Activated T-cell treated with anti-CD3 and anti-CD28 coated beads for 24 hours (primary cell): ENCODE results near the gene OLIG1.

Experiments
- DNase-seq: peaks from one replicate; pipeline ENCODE4 v3.0.0-alpha.2; 2020; ENCODE audit warnings: low read depth

The OLIG1 gene

DNA sequence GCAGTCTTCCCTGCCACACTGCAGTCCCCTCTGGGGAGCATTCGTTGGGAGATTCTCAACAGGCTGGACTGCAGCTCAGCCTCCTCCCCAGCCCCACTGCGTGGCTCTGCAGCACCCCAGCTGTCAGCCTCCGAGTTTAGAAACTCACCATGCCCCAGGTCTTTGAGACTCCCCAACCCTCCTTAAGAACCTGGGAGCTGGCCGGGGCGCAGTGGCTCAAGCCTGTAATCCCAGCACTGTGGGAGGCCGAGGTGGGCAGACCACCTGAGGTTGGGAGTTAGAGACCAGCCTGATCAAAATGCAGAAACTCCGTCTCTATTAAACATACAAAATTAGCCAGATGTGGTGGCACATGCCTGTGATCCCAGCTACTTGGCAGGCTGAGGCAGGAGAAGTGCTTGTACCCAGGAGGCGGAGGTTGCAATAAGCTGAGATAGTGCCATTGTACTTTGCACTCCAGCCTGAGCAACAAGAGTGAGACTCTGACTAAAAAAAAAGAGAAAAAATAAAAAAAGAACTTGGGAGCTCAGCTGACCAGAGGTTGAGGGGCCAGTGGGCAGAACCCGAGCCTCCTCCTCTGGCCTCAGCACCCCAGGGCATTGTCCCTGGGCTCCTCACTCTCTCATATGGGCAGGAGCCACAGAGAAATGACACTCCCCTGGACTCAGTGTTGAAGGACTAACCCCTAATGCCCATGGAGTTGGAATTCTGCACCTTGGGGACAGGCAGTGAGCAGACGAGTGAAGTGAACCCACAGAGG lies 38.6 kb upstream of the OLIG1 start:
- no peak for DNase-seq

DNA sequence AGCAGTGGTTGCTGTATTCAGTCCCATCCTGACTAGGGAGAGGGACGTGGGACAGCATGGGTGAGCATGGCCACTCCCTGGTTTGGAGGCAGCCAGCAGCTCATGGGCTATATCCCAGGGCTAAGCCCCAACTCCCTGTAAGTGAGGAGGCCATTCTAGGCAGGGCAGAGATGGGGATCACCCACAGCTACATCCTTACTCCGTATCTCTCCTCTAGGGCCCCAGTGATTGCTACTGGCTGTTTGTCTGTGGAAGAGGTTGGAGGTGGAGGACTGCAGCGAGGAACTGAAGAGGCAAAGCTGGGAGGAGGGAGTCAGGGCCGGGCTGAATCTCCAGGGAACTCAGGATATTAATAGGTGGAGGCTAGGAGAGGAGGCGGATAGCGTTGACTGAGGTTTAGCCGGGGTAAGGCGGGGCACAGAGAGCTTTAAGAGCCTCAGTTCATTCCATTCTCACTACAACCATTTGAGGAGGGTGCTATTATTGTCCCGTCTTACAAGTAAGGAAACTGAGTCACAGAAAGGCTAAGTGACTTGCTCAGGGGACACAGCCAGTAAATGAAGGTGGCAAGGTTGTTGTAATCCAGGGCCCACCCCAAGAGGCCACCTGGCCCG lies 37.4 kb upstream of the OLIG1 start:
- no peak for DNase-seq

GRCh38 chr21:33033094-33033951 lies 36.6 kb upstream of the OLIG1 start:
- DNase-seq = no peak

DNA sequence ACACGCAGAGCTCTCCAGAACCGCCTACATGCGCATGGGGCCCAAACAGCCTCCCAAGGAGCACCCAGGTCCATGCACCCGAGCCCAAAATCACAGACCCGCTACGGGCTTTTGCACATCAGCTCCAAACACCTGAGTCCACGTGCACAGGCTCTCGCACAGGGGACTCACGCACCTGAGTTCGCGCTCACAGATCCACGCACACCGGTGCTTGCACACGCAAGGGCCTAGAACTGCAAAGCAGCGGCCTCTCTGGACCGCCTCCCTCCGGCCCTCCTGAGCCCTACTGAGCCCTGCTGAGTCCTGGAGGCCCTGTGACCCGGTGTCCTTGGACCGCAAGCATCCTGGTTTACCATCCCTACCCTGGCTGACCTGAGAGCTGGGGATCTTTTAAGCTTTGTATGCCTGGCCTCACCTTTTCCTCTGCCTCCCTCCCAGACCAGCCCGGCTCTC lies 36.0 kb upstream of the OLIG1 start:
- no peak for DNase-seq

DNA sequence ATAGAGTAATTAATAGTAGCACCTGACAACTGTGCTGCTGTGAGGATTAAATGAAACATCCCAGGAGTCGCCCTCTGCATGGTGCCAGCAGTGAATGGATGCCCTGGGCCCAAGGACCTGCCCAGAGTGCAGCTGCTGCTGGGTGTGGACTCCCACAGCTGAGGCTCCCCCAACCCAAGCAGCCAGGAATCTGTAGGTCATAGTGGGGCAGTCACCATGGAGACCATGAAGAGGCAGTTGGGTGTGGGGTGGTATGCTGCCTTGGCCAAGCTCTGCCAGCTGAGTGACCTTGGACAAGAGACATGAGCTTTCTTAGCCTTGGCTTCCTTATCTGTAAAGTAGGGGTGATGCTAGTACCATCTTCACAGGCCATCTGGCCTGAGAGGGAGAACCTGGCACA lies 34.8 kb upstream of the OLIG1 start:
- DNase-seq = no peak

- DNase-seq = no peak
These were observed 33.3 kb upstream of the OLIG1 start for GRCh38 chr21:33036430-33037162.

- DNase-seq = no peak
These were observed 32.4 kb upstream of the OLIG1 start for GRCh38 chr21:33037501-33037900.

- DNase-seq = no peak
These were observed 30.4 kb upstream of the OLIG1 start for GRCh38 chr21:33039536-33039935.

DNA sequence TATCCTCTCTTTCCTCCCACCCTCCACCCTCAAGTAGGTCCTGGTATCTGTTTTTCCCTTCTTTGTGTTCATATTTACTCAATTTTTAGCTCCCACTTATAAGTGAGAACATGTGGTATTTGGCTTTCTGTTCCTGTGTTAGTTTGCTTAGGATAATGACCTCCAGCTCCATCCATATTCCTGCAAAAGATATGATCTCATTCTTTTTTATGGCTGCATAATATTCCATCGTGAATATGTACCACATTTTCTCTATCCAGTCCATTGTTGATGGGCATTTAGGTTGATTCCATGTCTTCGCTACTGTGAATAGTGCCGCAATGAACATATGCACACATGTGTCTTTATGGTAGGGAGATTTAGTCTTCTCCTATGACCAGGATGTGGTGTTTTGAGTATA lies 29.7 kb upstream of the OLIG1 start:
- no peak for DNase-seq

- DNase-seq = no peak
These were observed 28.0 kb upstream of the OLIG1 start for GRCh38 chr21:33041981-33042380.

DNA sequence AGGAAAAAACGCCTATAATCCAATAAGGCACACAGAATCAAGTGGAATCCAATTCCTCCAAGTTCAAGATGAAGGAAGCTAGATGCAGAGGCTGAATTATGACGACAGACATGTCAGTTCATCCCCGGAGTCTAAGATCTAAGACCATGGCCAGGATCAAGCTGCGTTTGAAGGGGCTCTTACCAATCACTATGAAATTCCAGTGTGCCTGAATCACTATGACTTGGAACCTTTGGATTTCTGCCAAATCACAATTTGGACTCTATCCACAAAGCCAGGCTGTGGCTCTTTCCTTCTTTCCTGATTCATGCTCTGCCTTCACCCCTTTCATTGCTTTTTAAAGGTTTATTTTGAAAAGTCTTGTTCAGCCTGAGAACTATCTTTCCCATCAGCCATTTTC lies 27.1 kb upstream of the OLIG1 start:
- no peak for DNase-seq

- no peak for DNase-seq
These were observed 23.5 kb upstream of the OLIG1 start for GRCh38 chr21:33046455-33046854.

DNA sequence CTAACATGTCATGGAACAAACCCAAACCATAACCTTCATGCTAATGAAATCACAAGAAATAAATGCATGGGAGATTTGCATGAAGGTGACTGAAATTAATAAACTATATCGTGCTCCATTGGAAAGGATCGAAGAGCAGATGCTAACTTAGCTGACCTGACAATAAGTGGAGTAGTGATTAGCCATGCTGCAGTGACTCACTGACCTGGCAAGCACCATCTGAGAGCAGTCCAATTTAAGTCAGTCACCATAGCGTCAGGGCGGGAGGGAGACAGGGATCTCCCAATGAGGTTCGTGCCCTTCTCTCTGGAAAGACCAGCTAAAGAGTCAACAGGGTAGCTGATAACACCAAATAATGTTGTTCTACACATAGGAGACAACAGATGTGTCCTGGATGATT lies 22.7 kb upstream of the OLIG1 start:
- DNase-seq = no peak

DNA sequence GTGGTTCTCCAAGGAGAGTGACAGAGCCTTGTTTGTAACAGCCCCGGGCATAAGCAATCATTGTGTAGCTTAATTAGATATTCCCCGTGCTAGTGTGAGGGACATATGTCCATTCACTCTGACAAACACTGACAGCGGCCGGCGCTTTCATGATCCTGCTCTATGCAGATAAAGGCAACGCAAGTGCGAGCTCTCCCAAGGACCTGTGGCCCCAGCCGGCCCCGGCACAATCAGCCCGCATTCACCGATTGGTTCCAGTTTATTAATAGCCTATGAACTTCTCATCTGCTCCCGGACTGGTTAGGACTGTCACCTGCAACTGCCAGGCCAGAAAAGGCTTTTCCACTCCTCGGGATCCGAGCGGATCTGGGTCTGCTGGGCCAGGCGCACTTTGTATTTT lies 18.0 kb upstream of the OLIG1 start:
- DNase-seq = no peak

- DNase-seq = no peak
These were observed 16.0 kb upstream of the OLIG1 start for GRCh38 chr21:33053951-33054350.

DNA sequence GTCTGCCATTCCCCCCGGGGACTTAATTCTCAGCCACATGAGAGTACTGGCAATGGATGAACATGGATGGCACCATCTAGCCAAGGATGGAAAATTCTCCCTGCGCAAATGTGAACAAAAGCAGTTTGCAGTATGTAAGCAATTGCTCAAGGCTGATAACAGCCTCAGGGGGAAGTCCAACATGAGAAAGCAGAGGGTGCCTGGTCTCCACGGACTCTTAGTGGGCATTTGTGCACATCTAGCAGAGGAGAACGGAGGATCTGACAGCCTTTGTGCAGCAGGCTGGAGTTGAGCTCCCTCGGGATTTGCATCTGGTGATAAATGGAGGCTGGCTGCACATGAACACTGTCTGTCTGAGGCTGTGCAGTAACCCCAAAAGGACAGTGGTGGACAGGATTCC lies 13.9 kb upstream of the OLIG1 start:
- DNase-seq = no peak

- no peak for DNase-seq
These were observed 12.5 kb upstream of the OLIG1 start for GRCh38 chr21:33057385-33057940.

GRCh38 chr21:33058527-33058926 lies 11.4 kb upstream of the OLIG1 start:
- no peak for DNase-seq

- no peak for DNase-seq
These were observed 11.0 kb upstream of the OLIG1 start for GRCh38 chr21:33058957-33059356.

DNA sequence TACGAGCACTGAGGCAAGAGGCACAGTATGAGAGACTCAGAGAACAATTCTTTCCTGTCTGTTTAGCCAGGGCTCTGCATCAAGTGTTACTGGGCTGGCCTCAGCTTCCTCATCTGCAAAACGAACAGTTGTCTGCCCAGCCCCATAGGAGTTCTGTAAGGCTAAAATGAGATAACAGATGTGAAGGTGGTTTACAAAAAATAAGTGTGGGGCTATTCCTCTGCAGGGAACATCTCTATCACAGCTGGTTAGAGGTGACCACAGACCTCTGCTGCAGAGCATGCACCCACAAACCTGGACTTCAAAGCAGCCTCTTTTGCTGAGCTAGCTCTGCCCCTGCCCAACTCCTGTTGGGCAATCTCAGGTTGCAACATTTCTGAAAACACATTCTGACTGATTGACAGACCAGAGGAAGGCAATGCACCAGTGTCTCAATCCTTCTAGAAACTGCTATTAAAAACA lies 10.5 kb upstream of the OLIG1 start:
- no peak for DNase-seq

- DNase-seq = no peak
These were observed 8.7 kb upstream of the OLIG1 start for GRCh38 chr21:33061233-33061632.

DNA sequence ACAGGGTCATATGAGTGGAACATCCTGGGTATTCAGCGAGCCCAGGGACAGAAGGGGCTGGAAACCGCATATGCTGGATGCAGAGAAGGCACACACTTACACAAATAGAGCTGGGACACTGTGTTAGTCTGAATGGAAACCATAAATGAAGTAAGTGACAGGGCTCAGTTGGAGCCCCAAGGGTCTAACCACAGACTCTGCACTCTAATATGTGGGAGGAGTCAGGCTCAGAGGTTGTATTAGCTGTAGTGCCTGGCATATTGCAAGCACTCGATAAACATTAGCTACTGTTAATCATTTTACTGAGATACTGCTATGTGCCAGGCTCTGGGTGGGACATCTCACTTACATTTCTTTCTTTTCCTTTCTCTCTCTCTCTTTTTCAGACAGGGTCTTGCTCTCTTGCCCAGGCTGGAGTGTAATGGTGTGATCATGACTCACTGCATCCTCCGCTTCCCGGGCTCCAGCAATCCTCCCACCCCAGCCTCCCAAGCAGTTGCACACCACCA lies 6.5 kb upstream of the OLIG1 start:
- DNase-seq = no peak
